CD4-positive, alpha-beta T cell treated with Interleukin-1 beta for 1 hour (primary cell): ENCODE results near the gene SNRPA1.

Experiments
- DNase-seq, 2 donors: peaks; one replicate each; pipeline ENCODE4 v3.0.0-alpha.2; 2020 to 2022

The SNRPA1 gene

DNA sequence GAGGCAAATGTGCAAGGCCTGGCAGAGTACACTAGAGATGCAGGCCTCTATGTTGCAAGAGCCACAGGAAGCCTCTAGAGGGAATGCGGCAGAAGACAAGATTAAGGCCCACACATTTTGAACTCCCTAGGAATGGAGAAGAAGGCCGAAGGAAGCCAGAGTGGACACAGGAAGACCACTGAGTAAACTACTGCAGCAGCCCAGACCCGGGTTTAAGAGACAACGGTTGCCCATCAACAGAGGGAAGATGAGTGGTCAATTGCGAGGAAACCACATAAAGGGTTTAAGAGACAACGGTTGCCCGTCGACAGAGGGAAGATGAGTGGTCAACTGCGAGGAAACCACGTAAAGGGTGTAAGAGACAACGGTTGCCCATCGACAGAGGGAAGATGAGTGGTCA, 57.8 kb downstream of the SNRPA1 start:
- DNase-seq = no peak

DNA sequence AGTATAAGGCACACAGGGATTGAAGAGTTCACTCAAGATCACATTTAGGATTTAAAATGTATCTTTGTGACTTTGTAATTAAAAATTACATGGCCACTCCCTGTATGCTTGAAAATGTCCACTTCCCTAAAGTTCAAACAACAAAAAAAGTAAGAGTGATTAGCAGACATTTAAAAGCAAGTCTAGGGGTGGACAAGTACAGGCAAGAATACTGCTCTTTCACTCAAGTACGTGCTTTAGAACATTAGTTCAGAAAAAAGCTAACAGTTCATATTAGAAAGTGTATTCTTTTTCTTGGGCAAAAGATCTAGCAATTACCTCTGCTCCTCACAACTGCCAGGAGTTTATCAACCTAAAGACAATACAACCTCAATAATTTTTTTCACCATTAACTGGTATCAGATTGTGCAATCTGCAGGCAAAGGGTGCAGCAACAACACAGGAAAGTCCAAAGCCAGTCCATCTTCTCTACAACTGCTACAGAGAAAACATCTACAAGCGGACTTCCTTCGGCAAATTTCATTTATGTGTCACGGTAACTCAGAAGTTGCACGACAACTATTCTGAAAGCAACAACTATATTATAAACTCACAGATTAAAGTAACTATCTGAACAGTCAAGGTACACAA, 61.3 kb downstream of the SNRPA1 start:
- no peak for DNase-seq

DNA sequence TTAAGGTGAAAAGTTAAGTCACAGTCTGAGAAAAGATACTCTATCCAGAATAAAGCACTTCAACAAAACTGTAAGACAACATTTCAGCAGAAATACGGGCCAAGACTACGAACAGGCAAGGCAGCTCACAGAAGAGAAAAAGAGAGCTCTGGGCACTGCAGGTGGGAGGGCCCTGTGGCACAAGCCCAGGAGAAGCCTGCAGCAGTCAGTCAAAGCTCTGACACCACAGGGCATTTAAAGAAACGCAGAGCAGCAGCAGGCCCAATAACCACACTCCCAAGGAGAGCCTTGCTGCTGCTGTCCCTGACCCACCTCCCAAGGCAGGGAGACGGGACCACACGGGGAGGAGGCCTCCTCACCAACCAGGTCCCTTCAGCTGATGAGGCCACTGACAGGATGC, 62.4 kb downstream of the SNRPA1 start:
- no peak for DNase-seq
